ENCODE data around the gene UTS2B. TPM values are rescaled to one million over a fixed set of nuclear protein-coding genes. Genes with fewer than 3 reads are reported as not detected.
"Not testable (repeated sequence)": the region's sequence is repeated elsewhere in the genome, so short reads cannot be mapped to it uniquely, and the experiment has no call there.

Gene UTS2B
- total RNA-seq, 1 experiment from 2014 or later, result 0.52 TPM

DNA sequence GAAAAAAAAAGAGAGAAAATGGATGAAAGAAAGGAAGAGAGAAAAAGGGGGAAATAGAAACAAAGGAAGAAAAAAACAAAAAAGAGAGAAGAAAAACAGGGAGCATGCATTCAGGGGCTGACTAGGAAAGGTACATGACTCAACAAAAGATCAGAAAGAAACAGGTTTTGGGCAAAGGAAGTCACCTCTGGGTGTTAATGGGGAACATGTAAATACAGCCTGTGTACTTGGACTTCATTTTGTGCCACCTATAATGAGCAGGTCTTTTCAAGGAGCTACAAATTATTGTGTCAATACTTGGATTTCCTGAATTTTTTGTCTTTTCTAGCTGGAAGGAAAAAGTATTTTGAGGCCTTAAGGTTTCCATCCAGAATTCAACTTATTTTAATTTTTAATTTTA is 54.6 kb downstream of the UTS2B start:
- Histone ChIP-seq H3K36me3 (ENCODE audit: control insufficient read depth, insufficient read depth, low read length) (no peaks in the 10 kb centered on the region), H3K4me3 (ENCODE audit: low read depth, low read length) (no peak overlapping the region), H3K27me3 (replicated peaks; ENCODE audit: control insufficient read depth, insufficient read depth, low read length) (no peaks in the 10 kb centered on the region), H3K4me1 (no peaks in the 10 kb centered on the region), H3K9me3 (no peaks in the 10 kb centered on the region)
- TF ChIP-seq, protein P1, sequence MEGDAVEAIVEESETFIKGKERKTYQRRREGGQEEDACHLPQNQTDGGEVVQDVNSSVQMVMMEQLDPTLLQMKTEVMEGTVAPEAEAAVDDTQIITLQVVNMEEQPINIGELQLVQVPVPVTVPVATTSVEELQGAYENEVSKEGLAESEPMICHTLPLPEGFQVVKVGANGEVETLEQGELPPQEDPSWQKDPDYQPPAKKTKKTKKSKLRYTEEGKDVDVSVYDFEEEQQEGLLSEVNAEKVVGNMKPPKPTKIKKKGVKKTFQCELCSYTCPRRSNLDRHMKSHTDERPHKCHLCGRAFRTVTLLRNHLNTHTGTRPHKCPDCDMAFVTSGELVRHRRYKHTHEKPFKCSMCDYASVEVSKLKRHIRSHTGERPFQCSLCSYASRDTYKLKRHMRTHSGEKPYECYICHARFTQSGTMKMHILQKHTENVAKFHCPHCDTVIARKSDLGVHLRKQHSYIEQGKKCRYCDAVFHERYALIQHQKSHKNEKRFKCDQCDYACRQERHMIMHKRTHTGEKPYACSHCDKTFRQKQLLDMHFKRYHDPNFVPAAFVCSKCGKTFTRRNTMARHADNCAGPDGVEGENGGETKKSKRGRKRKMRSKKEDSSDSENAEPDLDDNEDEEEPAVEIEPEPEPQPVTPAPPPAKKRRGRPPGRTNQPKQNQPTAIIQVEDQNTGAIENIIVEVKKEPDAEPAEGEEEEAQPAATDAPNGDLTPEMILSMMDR (IDR thresholded peaks at IDR 0.05; ENCODE audit: insufficient read depth in 1 of 2, low read depth in 1 of 2, low read length in 1 of 2, severe bottlenecking in 1 of 2, unreplicated experiment in 1 of 2), result no peak
- no peaks in the 10 kb centered on the region for H3K36me3 Mint-ChIP-seq (ENCODE audit: insufficient read depth, unreplicated experiment)
- H3K4me1 Mint-ChIP-seq (ENCODE audit: low read depth, unreplicated experiment), result no peaks in the 10 kb centered on the region
- ChIA-PET CTCF (no interaction called here), POLR2A (no interaction called here)
- H3K4me3 Mint-ChIP-seq (ENCODE audit: unreplicated experiment), result no peak overlapping the region
- no peaks in the 10 kb centered on the region for H3K27me3 Mint-ChIP-seq (ENCODE audit: insufficient read depth, unreplicated experiment)
- peaks cover 9% of the 10 kb centered on the region for H3K9me3 Mint-ChIP-seq (ENCODE audit: unreplicated experiment)
- intact Hi-C loops (cut with micrococcal nuclease; ENCODE audit: unreplicated experiment), result no loop called here
- no peak for DNase-seq
- H3K27ac Mint-ChIP-seq (ENCODE audit: unreplicated experiment), result no peak overlapping the region
- no TSS peak for BruUV-seq (replicated peaks)

DNA sequence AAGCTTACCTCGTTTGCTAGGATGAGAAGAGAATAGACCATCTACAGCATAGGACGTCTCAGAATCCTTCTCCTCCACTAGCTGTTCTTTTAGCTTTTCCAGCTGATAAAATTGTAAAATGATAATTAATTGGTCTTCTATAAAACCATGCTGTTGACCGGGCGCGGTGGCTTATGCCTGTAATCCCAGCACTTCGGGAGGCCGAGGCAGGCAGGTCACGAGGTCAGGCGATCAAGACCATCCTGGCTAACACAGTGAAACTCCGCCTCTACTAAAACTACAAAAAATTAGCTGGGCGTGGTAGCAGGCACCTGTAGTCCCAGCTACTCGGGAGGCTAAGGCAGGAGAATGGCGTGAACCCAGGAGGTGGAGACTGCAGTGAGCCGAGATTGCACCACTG is 55.1 kb downstream of the UTS2B start:
- H3K27me3 ChIP-seq (replicated peaks; ENCODE audit: control insufficient read depth, insufficient read depth, low read length); H3K9me3 Mint-ChIP-seq (ENCODE audit: unreplicated experiment); H3K27me3 Mint-ChIP-seq (ENCODE audit: insufficient read depth, unreplicated experiment); H3K4me3 ChIP-seq (ENCODE audit: low read depth, low read length); H3K27ac Mint-ChIP-seq (ENCODE audit: unreplicated experiment); H3K9me3 ChIP-seq; H3K4me3 Mint-ChIP-seq (ENCODE audit: unreplicated experiment); H3K36me3 ChIP-seq (ENCODE audit: control insufficient read depth, insufficient read depth, low read length); DNase-seq; H3K4me1 Mint-ChIP-seq (ENCODE audit: low read depth, unreplicated experiment); H3K36me3 Mint-ChIP-seq (ENCODE audit: insufficient read depth, unreplicated experiment); BruUV-seq (replicated peaks); H3K4me1 ChIP-seq; CTCF ChIA-PET; POLR2A ChIA-PET; intact Hi-C loops (cut with micrococcal nuclease; ENCODE audit: unreplicated experiment): not testable (repeated sequence)

DNA sequence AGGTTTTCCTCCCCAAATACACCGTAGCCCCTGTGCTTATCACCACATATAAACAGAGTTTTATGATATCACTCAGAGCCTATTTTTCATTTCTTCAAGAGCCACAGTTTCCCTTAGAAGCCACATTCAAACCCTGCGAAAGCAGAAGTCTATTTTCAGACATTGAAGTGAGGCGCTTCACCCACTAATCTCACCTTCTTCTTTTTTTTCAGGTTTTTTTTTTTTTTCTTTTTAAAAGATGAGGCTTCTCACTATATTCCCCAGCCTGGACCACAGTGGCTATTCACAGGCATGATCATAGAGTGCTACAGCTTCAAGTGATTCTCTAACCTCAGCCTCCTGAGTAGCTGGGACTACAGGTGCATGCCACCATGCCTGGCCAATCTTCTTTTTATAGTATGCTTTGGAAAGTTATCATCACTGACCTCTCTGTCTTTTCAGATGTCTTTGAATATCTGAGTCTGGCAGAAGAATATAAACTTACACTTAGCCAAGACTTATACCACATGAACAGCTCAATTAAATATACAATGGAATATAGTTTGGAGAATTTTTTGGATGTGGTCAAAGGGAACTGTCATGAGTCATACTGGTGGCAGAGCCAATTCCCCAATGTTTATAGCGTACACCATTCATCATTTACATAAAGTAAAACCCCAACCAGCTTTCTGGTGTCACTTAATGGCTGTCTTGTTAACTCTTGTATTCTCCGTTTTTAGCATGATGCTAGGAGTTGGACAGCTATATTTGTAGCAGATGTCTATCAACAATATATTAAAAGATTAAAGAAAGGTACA is 60.8 kb downstream of the UTS2B start:
- BruUV-seq (replicated peaks), result no TSS peak
- Mint-ChIP-seq H3K27ac (ENCODE audit: unreplicated experiment) (no peak overlapping the region), H3K4me1 (ENCODE audit: low read depth, unreplicated experiment) (no peaks in the 10 kb centered on the region), H3K4me3 (ENCODE audit: unreplicated experiment) (no peak overlapping the region), H3K9me3 (ENCODE audit: unreplicated experiment) (peaks cover 9% of the 10 kb centered on the region), H3K27me3 (ENCODE audit: insufficient read depth, unreplicated experiment) (no peaks in the 10 kb centered on the region), H3K36me3 (ENCODE audit: insufficient read depth, unreplicated experiment) (no peaks in the 10 kb centered on the region)
- no peaks in the 10 kb centered on the region for H3K27me3 ChIP-seq (replicated peaks; ENCODE audit: control insufficient read depth, insufficient read depth, low read length)
- no peak for DNase-seq
- intact Hi-C loops (cut with micrococcal nuclease; ENCODE audit: unreplicated experiment), result no loop called here
- TF ChIP-seq, protein P1 (IDR thresholded peaks at IDR 0.05; ENCODE audit: insufficient read depth in 1 of 2, low read depth in 1 of 2, low read length in 1 of 2, severe bottlenecking in 1 of 2, unreplicated experiment in 1 of 2), result no peak
- no peaks in the 10 kb centered on the region for H3K36me3 ChIP-seq (ENCODE audit: control insufficient read depth, insufficient read depth, low read length)
- H3K4me3 ChIP-seq (ENCODE audit: low read depth, low read length), result no peak overlapping the region
- CTCF ChIA-PET, result no interaction called here
- POLR2A ChIA-PET, result no interaction called here
- 0 out of 2 replicates have a peak, but pooled peaks cover 2% of the 10 kb centered on the region for H3K9me3 ChIP-seq
- H3K4me1 ChIP-seq, result no peaks in the 10 kb centered on the region

All from Caco-2 (cell line).